Effector memory CD4-positive, alpha-beta T cell (primary cell): ENCODE data around the gene DYRK2.
A peak's percentile ranks its signal among the peaks of the same experiment; 100 is the strongest.

Source experiments
- DNase-seq, 3 donors: peaks; one replicate each; pipeline ENCODE4 v3.0.0-alpha.2; 2020
- H3K27ac ChIP-seq: 2 replicates; pipeline ENCODE4 v1.7.0; 2013; ENCODE audit warnings: mild to moderate bottlenecking, low read length, moderate library complexity; ENCODE audit not compliant: insufficient read depth, poor library complexity, severe bottlenecking
- H3K27me3 ChIP-seq: replicated peaks from 2 replicates; pipeline ENCODE4 v1.7.0; 2013; ENCODE audit warnings: mild to moderate bottlenecking, low read length; ENCODE audit not compliant: insufficient read depth, control insufficient read depth, poor library complexity, severe bottlenecking
- H3K36me3 ChIP-seq: 2 replicates; pipeline ENCODE4 v1.7.0; 2013; ENCODE audit warnings: mild to moderate bottlenecking, low read length, moderate library complexity; ENCODE audit not compliant: control insufficient read depth, insufficient read depth
- H3K4me1 ChIP-seq: 2 replicates; pipeline ENCODE4 v1.7.0; 2013; ENCODE audit warnings: low read length, mild to moderate bottlenecking; ENCODE audit not compliant: control insufficient read depth, insufficient read depth, poor library complexity, severe bottlenecking
- H3K4me3 ChIP-seq: 2 replicates; pipeline ENCODE4 v1.7.0; 2013; ENCODE audit warnings: low read length, low read depth, mild to moderate bottlenecking; ENCODE audit not compliant: insufficient read depth, poor library complexity, severe bottlenecking
- H3K9me3 ChIP-seq: 2 replicates; pipeline ENCODE4 v1.7.0; 2013; ENCODE audit warnings: mild to moderate bottlenecking, low read length, moderate library complexity; ENCODE audit not compliant: control insufficient read depth

Gene DYRK2

GRCh38 chr12:67624355-67624754 lies 24.2 kb upstream of the DYRK2 start:
- Histone ChIP-seq H3K27me3 (no peaks in the 10 kb centered on the region), H3K4me1 (no peaks in the 10 kb centered on the region), H3K9me3 (no peaks in the 10 kb centered on the region), H3K36me3 (no peaks in the 10 kb centered on the region), H3K4me3 (no peak overlapping the region), H3K27ac (no peak overlapping the region)
- no peak for DNase-seq

- no peak overlapping the region for H3K27ac ChIP-seq
- peaks cover 4% of the 10 kb centered on the region for H3K4me1 ChIP-seq
- H3K4me3 ChIP-seq = no peak overlapping the region
Measured at GRCh38 chr12:67625004-67625403, 23.5 kb upstream of the DYRK2 start.

GRCh38 chr12:67626156-67626555 lies 22.4 kb upstream of the DYRK2 start:
- no peak overlapping the region for H3K4me3 ChIP-seq
- H3K36me3 ChIP-seq = no peaks in the 10 kb centered on the region
- H3K27ac ChIP-seq = no peak overlapping the region
- DNase-seq = no peak
- H3K4me1 ChIP-seq = peaks cover 13% of the 10 kb centered on the region
- no peaks in the 10 kb centered on the region for H3K9me3 ChIP-seq
- no peaks in the 10 kb centered on the region for H3K27me3 ChIP-seq

More at GRCh38 chr12:67625004-67625403, 23.5 kb upstream of the DYRK2 start:
- Histone ChIP-seq H3K9me3 (no peaks in the 10 kb centered on the region), H3K36me3 (no peaks in the 10 kb centered on the region), H3K27me3 (no peaks in the 10 kb centered on the region)
- DNase-seq = no peak

- Histone ChIP-seq H3K27ac (peak overlapping the region; percentile 68), H3K9me3 (no peaks in the 10 kb centered on the region), H3K27me3 (no peaks in the 10 kb centered on the region), H3K4me1 (peaks cover 34% of the 10 kb centered on the region), H3K36me3 (no peaks in the 10 kb centered on the region), H3K4me3 (peak overlapping the region; percentile 24)
- DNase-seq = peak; percentile 83 to 86 (median 84)
Measured at GRCh38 chr12:67630373-67631088, 18.0 kb upstream of the DYRK2 start.

- Histone ChIP-seq H3K9me3 (no peaks in the 10 kb centered on the region), H3K27me3 (no peaks in the 10 kb centered on the region), H3K27ac (no peak overlapping the region), H3K4me1 (peaks cover 34% of the 10 kb centered on the region), H3K36me3 (no peaks in the 10 kb centered on the region), H3K4me3 (no peak overlapping the region)
- no peak for DNase-seq
Measured at GRCh38 chr12:67632005-67632404, 16.5 kb upstream of the DYRK2 start.

- H3K36me3 ChIP-seq = no peaks in the 10 kb centered on the region
- DNase-seq = no peak
- H3K4me1 ChIP-seq = peaks cover 34% of the 10 kb centered on the region
- H3K4me3 ChIP-seq = no peak overlapping the region
- no peaks in the 10 kb centered on the region for H3K27me3 ChIP-seq
- H3K9me3 ChIP-seq = no peaks in the 10 kb centered on the region
- no peak overlapping the region for H3K27ac ChIP-seq
Measured at GRCh38 chr12:67633024-67633610, 15.4 kb upstream of the DYRK2 start.

- Histone ChIP-seq H3K4me1 (peaks cover 34% of the 10 kb centered on the region), H3K4me3 (no peak overlapping the region), H3K27me3 (no peaks in the 10 kb centered on the region), H3K27ac (no peak overlapping the region), H3K9me3 (no peaks in the 10 kb centered on the region), H3K36me3 (no peaks in the 10 kb centered on the region)
- no peak for DNase-seq
Measured at GRCh38 chr12:67633708-67634107, 14.8 kb upstream of the DYRK2 start.

GRCh38 chr12:67634303-67634761 lies 14.2 kb upstream of the DYRK2 start:
- H3K9me3 ChIP-seq = no peaks in the 10 kb centered on the region
- H3K27me3 ChIP-seq = no peaks in the 10 kb centered on the region
- H3K4me1 ChIP-seq = peaks cover 34% of the 10 kb centered on the region
- no peak overlapping the region for H3K4me3 ChIP-seq
- no peak overlapping the region for H3K27ac ChIP-seq
- no peak for DNase-seq
- no peaks in the 10 kb centered on the region for H3K36me3 ChIP-seq

GRCh38 chr12:67637718-67638117 lies 10.8 kb upstream of the DYRK2 start:
- Histone ChIP-seq H3K4me3 (no peak overlapping the region), H3K36me3 (no peaks in the 10 kb centered on the region), H3K4me1 (peaks cover 11% of the 10 kb centered on the region), H3K27me3 (no peaks in the 10 kb centered on the region), H3K27ac (no peak overlapping the region), H3K9me3 (no peaks in the 10 kb centered on the region)
- no peak for DNase-seq

- no peak for DNase-seq
- Histone ChIP-seq H3K27me3 (no peaks in the 10 kb centered on the region), H3K4me1 (peaks cover 11% of the 10 kb centered on the region), H3K36me3 (no peaks in the 10 kb centered on the region), H3K4me3 (no peak overlapping the region), H3K27ac (no peak overlapping the region), H3K9me3 (no peaks in the 10 kb centered on the region)
Measured at GRCh38 chr12:67638694-67639093, 9.9 kb upstream of the DYRK2 start.
